HepG2 (cell line): ENCODE data around the gene HBE1. TPM values are rescaled to one million over a fixed set of nuclear protein-coding genes. Genes with fewer than 3 reads are reported as not detected.

Experiments
- HMGXB3 ChIP-seq: sonication (generic); formaldehyde crosslinking; IDR thresholded peaks from 2 replicates; pipeline ENCODE4 v1.4.0; 2020; ENCODE audit warnings: missing genetic modification reagents, borderline replicate concordance
- ZNF441 ChIP-seq: sonication (generic); formaldehyde crosslinking; IDR thresholded peaks from 2 replicates; pipeline ENCODE4 v1.7.0; 2021; ENCODE audit warnings: missing genetic modification reagents, borderline replicate concordance
- polyA plus RNA-seq, 8 experiments: library from polyadenylated mRNA; depleted of rRNA in 3 of 8; stranded (reverse) in 7 of 8; unstranded in 1 of 8; fragments of >200 nt; fragmentation: Illumina TruSeq in 4 of 8; extraction: Trizol in 4 of 8; gene quantifications; 2 replicates each; pipeline versions ENCODE4 v1.2.1 to v1.2.3, GENCODE V29; 2011 to 2016; ENCODE audit warnings: low read depth in 4 of 8, missing spikeins in 1 of 8, mixed read lengths in 1 of 8; ENCODE audit not compliant: insufficient read depth in 1 of 8
- total RNA-seq, 5 experiments: library from RNA; depleted of rRNA; stranded (reverse); fragments of >200 nt; fragmentation: Illumina TruSeq; extraction: Trizol; gene quantifications; 2 replicates each; pipeline ENCODE4 v1.2.3, GENCODE V29; 2016; ENCODE audit warnings: low read depth in 1 of 5
- TF ChIP-seq, protein P1 (sequence below), 2 experiments: fragments of 450-650 bp in 1 of 2; sonication (generic) in 1 of 2; formaldehyde crosslinking in 1 of 2; IDR thresholded peaks; 2 replicates each; pipeline versions ENCODE4 v1.6.1 to v1.8.0; 2016 to 2022; ENCODE audit warnings: antibody characterized with exemption in 1 of 2, mild to moderate bottlenecking in 1 of 2, missing genetic modification reagents in 1 of 2

Gene HBE1
- total and polyA plus RNA-seq, 2 of the 13 experiments (the other 11 are each of a cell fraction or from before 2014, with no cell fraction given): 0.24 to 0.35 TPM

DNA sequence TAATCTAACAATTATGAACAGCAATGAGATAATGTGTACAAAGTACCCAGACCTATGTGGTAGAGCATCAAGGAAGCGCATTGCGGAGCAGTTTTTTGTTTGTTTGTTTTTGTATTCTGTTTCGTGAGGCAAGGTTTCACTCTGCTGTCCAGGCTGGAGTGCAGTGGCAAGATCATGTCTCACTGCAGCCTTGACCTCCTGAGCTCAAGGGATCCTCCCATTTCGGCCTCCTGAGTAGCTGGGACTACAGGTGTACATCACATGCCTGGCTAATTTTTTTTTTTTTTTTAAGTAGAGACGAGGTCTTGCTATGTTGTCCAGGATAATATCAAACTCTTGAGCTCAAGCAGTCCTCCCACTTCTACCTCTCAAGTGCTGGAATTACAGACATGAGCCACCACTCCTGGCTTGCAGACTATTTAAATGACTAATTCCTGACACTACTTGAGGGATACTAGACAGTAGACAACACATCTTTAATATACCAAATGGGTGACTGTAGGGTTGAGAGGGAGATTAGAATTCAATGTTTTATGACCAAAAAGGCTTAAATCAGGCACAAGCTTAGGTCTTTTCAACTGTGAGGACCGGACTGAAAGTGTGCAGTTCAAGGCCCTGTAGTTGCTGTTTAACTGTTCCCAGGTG lies 19.3 kb upstream of the HBE1 start (continued):
- TF ChIP-seq, protein P1, sequence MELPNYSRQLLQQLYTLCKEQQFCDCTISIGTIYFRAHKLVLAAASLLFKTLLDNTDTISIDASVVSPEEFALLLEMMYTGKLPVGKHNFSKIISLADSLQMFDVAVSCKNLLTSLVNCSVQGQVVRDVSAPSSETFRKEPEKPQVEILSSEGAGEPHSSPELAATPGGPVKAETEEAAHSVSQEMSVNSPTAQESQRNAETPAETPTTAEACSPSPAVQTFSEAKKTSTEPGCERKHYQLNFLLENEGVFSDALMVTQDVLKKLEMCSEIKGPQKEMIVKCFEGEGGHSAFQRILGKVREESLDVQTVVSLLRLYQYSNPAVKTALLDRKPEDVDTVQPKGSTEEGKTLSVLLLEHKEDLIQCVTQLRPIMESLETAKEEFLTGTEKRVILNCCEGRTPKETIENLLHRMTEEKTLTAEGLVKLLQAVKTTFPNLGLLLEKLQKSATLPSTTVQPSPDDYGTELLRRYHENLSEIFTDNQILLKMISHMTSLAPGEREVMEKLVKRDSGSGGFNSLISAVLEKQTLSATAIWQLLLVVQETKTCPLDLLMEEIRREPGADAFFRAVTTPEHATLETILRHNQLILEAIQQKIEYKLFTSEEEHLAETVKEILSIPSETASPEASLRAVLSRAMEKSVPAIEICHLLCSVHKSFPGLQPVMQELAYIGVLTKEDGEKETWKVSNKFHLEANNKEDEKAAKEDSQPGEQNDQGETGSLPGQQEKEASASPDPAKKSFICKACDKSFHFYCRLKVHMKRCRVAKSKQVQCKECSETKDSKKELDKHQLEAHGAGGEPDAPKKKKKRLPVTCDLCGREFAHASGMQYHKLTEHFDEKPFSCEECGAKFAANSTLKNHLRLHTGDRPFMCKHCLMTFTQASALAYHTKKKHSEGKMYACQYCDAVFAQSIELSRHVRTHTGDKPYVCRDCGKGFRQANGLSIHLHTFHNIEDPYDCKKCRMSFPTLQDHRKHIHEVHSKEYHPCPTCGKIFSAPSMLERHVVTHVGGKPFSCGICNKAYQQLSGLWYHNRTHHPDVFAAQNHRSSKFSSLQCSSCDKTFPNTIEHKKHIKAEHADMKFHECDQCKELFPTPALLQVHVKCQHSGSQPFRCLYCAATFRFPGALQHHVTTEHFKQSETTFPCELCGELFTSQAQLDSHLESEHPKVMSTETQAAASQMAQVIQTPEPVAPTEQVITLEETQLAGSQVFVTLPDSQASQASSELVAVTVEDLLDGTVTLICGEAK (IDR thresholded peaks at IDR 0.05): no peak
- TF ChIP-seq, protein P1 (CRISPR knock-in tag; IDR thresholded peaks at IDR 0.05): no peak
- TF ChIP-seq ZNF441 (CRISPR knock-in tag) (no peak), HMGXB3 (CRISPR knock-in tag) (no peak)
